Neutrophil (primary cell): Measurements from ENCODE around the gene SF1.

Experiments used
- H3K27ac ChIP-seq: fragments of 200-600 bp; sonication (generic); 2 replicates; pipeline ENCODE4 v1.5.1; 2016; ENCODE audit warnings: mild to moderate bottlenecking, moderate library complexity
- H3K27me3 ChIP-seq: fragments of 200-600 bp; sonication (generic); 2 replicates; pipeline ENCODE4 v1.6.0; 2016; ENCODE audit warnings: mild to moderate bottlenecking
- H3K36me3 ChIP-seq: fragments of 200-600 bp; sonication (generic); 2 replicates; pipeline ENCODE4 v1.5.1; 2017
- H3K4me1 ChIP-seq, 2 experiments: fragments of 200-600 bp in 1 of 2; sonication (generic) in 1 of 2; 1 replicate in 1 of 2; 2 replicates in 1 of 2; pipeline versions ENCODE4 v1.5.1 to v1.6.1; 2013 to 2016; ENCODE audit warnings: low read depth in 1 of 2, low read length in 1 of 2, mild to moderate bottlenecking in 1 of 2, moderate library complexity in 1 of 2; ENCODE audit not compliant: control insufficient read depth in 1 of 2, insufficient read depth in 1 of 2
- H3K4me3 ChIP-seq, 2 experiments: fragments of 200-600 bp in 1 of 2; sonication (generic) in 1 of 2; 1 replicate in 1 of 2; 2 replicates in 1 of 2; pipeline ENCODE4 v1.5.1; 2013 to 2016; ENCODE audit warnings: low read depth in 1 of 2, low read length in 1 of 2, mild to moderate bottlenecking in 1 of 2, moderate library complexity in 1 of 2
- H3K9me3 ChIP-seq: fragments of 200-600 bp; sonication (generic); 2 replicates; pipeline ENCODE4 v1.5.1; 2016
- CTCF ChIP-seq: fragments of 200-600 bp; sonication (generic); IDR thresholded peaks from 2 replicates; pipeline ENCODE4 v1.5.1; 2016; ENCODE audit warnings: antibody characterized with exemption

Gene SF1

GRCh38 chr11:64715110-64715509 lies 63.2 kb downstream of the SF1 start:
- peaks cover 100% of the 10 kb centered on the region for H3K27me3 ChIP-seq
- no peaks in the 10 kb centered on the region for H3K9me3 ChIP-seq
- no peaks in the 10 kb centered on the region for H3K36me3 ChIP-seq
- H3K4me1 ChIP-seq = peaks cover 8 to 14% of the 10 kb centered on the region in 2 experiments
- no peak overlapping the region for H3K27ac ChIP-seq
- H3K4me3 ChIP-seq = no peak overlapping the region
- TF ChIP-seq CTCF = no peak

DNA sequence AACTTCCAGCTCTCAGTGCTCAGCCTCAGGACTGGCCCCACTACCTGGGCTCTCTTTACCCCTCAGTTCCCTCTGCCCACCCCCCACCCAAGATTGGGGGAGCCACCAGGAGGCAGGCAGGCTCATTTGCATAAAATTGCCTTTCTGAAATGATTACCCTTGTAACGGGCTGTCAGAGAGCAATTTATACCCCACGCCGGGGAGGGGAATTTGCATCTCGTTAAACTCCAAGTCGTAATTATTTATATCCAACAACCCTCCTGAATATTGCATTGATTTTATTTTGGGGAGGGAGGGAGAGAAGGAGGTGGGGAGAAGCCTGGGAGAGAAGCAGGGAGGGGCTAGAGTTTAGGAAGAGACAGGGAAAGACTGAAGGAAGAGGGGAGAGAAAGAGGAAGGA lies 63.7 kb downstream of the SF1 start:
- H3K4me3 ChIP-seq = no peak overlapping the region
- no peaks in the 10 kb centered on the region for H3K9me3 ChIP-seq
- H3K27ac ChIP-seq = no peak overlapping the region
- peaks cover 100% of the 10 kb centered on the region for H3K27me3 ChIP-seq
- no peak for TF ChIP-seq CTCF
- H3K36me3 ChIP-seq = no peaks in the 10 kb centered on the region
- H3K4me1 ChIP-seq = peaks cover 8 to 14% of the 10 kb centered on the region in 2 experiments
